Measurements from ENCODE around the gene SPAG17.

SPAG17 gene

DNA sequence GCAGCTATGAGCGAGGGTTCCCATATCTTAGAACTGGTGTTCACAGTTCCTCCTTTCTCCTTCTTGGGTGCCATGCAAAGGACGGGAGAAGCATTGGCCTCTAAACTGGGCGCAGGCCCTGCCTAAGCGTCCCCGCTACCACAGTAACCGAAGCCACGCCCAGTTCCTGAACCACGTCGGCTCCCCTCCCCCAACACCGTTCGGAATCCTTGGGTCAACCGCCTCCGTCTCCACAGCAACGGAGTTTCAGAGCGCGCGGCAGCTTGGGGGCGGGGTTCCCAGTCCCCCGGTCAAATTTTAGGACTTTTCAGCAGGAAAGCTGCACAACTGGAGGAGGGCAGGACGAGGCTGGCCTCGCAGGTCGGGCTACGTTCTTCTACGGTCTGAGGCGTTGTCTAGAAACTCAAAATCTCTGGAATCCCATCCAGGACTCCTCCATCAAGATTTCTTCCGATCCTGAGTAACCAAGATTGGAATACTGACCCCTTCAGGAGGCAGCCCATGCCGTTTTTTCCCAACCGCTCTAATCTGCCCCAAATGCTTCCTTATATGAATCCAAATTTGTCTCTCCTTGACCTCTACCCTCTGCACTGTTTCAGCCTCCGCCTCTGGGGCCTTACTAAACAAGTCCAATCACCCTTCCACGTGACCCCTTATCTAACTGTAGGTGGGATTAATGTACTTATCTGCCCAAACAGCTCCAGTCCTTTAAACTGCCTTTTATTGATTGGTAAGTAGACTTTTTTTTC is at the start of gene SPAG17:
Gene SPAG17, minus strand, starts transcription at position 145 of the 749 bp plus-strand sequence. Its CDS starts 71 bp downstream, at position 74.
- DNase-seq (ENCODE audit: low read depth): no peak

DNA sequence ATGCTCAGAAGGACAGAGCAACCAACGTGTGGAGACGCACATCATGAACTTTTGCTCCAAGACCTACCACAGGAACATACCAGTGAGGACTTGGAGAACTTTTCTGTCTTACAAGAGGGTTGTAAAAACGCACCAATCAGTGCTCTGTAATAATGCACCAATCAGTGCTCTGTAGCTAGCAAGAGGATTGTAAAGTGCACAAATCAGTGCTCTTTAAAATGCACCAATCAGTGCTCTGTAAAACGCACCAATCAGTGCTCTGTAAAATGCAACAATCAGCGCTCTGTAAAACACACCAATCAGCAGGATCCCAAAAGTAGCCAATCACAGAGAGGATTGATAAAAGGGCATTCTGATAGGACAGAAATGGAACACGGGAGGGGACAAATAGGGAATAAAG is 40.4 kb upstream of the SPAG17 start:
- DNase-seq (ENCODE audit: low read depth): no peak

DNA sequence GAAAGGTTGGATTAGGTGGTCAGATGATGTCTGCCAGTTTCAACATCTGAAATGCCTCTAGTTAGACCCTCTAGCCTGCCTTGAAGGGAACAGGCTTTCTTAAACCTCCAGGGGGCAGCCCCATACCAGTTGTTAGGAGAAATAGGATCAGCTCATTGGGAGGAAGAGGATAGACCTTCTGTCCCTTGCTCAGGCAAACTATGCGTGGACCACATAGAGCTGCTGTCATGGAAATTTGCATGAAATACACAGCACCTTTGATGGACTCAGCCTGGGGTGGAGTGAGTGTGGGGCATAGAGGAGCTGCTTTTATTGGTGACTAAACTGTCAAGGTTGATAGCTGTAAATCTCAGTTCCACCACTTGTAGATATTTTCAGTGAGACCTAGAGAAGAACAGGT is 38.4 kb upstream of the SPAG17 start:
- DNase-seq (ENCODE audit: low read depth): no peak

DNA sequence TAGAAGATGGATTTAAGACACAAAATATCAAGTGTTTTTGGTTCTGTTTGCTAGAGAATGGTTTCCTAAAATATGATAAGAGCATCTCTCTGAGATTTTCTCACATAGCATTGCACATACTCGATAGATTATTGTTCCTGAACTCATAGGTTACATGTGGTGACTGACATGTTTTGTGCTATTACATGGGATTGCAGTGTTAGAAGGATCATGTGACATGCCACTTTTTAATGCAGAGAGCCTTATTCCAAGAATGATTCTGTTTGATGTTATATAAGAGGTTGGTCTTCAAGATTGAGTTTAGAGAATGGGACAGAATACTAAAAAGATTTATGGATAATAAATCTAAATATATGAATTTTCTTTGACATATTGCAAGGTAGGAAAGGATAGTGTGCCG is 34.4 kb upstream of the SPAG17 start:
- no peak for DNase-seq (ENCODE audit: low read depth)

DNA sequence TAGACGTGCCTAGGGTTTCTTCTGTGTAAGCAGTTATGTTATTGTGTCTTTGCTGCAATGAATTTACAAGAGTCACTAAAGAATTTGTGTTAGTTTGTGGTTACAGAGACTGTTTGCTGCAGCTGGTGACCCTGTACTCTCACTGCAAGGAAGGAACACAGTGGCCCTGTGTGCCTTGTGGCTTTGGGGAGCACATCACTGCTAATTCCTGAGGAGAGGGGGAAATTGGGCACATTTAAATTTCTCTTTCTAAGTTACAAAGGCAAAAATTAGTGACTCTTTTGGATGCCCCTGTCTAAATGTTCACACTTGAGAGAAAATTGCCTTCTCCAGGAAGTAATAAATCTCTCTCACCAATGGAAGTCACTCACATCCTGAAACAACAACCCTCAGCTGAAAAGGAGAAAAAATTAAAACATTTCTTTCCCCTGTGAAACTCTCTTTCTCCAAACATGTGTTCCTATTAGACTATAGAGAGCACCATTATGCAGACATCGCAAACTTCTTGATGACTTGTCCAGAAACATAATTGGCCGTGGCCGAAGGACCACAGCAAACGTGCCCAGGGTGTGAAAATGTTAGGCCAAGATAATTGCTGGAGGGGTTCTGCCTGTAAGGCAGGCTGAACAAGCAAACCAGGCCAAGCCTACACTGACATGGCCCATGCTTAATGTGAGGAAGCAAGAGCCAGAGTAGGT is 32.3 kb upstream of the SPAG17 start:
- no peak for DNase-seq (ENCODE audit: low read depth)

DNA sequence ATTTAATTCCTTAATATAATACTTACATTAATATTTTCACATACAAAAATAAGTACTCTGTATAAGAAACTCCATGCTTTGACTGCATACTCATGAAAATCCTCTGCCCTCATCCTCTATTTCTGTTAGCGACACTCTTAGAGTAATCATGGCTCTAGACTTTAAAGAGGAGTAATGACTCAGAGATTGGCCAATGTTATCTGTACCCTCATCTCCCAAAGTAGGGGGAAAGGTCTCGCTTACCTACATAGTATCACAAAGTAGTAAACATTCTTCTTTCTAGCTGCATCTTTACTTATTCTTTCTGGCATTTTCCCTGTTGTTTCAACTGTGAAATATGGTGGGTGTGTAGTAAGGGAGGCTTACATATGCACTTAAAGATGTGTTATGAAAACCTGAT is 29.8 kb upstream of the SPAG17 start:
- DNase-seq (ENCODE audit: low read depth): no peak

DNA sequence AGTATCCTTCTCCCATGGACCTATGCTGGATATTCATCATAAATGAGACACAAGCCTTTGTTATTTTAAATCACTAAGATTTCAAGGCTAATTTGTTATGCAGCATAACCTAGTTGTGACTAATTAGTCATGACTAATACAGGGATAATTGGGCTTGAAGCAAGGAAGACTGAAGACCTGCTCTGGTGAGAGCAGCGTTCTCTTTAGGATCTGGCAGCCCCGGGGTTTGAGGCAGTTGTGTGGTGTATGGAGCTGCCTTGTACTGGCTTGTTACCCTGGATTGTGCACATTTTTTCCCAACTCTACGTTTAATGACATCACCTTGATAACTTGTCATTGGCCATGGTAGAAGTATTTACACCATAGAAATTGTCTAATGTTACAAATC is 25.7 kb upstream of the SPAG17 start:
- no peak for DNase-seq (ENCODE audit: low read depth)

DNA sequence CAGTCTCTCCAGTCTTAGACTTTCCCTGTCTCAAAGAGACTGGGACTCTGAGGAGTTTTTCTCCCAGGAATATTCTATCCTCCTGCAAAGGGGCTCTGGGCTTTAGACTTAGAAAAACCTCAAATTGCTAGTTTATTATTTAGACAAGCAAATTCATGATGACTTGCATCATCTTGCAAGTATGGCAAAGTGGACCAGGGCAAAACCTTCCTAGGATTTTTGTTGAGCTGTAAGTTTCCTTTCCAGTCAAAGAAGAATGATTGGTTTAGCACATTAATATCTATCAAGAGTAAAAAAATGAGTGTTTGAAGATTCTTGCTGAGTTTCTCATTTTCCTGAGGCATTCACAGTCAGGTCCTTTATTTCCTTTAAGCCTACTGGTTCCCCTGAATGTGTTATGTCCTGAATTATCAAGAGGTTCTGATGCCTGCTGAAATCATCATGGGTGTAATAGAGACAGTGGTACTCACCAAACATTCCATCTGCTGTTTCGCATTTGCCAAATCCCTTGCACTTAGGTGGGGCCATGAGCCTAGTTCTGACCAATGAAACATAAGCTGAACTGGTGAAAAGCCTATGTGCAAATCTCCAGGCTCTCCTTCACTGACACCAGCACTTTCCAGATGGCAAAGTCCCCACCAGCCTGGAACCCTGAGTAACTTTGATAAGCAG is 25.2 kb upstream of the SPAG17 start:
- DNase-seq (ENCODE audit: low read depth): no peak

DNA sequence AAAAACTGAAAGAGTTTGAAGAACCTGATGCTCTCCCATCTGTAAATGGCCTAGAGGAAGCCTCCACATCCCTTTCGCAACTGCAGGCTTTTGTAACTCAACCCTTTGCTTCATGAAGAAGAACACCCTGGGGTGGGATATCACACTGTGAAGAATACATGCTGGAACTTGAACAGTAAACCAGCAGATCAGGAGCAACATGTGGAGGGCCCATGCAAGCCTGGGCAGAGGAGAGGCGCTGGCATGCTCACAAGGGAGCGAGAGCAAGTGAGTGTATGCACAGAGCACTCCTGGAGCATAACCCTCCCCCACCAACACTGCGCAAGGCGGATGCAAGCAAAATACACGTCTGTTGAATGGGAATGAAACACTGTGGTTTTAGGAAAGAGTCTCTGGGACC is 24.6 kb upstream of the SPAG17 start:
- DNase-seq (ENCODE audit: low read depth): no peak

DNA sequence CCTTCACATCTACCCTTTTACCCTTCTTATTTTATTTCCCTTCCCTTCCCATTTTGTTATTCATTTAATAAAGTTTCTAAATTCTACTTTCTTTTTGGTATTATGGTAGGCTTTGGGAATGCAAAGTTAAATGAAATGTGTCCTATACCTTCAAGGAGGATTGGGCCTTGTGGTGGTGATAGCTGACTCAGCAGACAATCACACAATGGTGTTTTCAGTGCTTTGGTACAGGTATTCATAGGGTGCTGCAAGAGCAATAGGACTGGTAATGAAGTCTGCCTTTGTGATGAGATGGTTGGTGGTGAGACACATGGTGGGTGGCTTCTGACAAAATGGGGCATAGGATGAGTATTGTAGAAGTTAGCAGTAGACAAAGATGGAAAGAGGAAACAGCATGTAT is 21.9 kb upstream of the SPAG17 start:
- DNase-seq (ENCODE audit: low read depth): no peak

DNA sequence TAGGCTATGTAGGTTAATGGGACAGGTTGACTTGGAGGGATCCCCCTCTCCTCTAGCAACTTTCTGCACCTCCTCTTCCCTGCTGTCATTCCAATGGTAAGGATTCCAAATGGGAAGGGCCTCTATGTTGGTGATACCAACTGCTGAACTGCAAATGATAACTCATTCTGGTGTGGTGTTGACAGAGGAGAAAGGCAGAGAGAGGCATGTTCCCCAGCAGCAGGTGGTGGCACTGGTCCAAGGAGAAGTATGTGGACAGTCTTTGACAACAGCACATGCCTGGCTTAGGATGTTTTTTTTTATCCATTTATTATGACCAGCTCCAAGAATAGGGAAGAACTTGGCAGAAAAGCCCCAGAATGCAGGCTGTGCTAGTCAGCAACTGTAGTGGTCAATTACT is 19.6 kb upstream of the SPAG17 start:
- DNase-seq (ENCODE audit: low read depth): no peak

DNA sequence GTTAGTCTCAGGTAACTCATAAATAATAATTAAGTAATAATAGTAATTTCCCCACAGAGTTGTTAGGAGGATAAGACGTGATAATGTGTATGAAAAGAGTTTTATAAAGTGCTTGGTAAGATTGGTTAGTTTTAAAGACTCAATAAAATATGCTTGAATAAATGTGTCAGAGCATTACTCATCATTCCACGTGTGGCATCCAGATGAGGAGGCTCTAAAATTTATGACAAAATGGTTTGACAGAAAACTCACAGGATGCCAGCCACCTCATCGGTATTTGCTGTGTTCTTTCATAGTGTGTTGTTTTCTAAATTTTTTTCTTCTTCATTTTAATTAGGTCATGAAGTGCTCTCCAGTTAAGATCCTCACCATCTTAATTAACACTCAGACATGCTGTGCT is 19.1 kb upstream of the SPAG17 start:
- no peak for DNase-seq (ENCODE audit: low read depth)

DNA sequence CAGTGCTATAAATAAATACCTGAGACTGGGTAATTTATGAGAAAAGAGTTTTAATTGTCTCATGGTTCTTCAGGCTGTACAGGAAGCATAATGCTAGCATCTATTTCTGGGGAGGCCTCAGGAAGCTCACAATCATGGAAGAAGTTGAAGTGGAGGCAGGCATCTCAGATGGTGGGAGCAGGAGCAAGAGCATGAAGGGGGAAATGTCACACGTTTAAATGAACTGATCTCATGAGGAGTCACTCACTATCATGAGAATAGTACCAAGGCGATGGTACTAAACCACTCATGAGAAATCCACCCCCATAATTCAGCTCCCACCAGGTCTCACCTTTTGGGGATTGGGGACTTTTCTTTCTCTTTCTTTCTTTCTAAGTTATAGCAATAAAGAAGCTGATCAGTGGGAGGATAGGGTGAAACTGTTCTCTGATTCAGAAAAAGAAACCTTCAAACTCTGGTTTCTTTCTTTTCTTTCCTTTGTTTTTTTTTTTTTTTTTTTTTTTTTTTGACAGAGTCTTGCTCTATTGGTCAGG is 17.1 kb upstream of the SPAG17 start:
- DNase-seq (ENCODE audit: low read depth): no peak

DNA sequence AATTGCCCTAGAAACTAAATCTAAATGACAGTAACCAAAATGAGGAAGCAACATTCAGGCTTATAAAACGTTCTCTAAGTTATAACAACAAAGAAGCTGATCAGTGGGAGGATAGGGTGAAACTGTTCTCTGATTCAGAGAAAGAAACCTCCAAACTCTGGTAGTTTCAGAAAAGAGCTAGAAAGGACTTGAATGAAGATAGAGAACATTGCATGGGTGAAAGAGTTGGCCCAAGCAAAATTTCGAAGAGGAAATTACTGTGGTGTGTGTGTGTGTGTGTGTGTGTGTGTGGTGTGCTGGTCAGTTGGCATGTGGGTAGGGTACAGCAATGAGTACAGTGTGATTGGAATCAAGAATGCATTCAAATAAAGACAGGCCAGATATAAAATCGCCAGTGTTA is 16.5 kb upstream of the SPAG17 start:
- DNase-seq (ENCODE audit: low read depth): no peak

DNA sequence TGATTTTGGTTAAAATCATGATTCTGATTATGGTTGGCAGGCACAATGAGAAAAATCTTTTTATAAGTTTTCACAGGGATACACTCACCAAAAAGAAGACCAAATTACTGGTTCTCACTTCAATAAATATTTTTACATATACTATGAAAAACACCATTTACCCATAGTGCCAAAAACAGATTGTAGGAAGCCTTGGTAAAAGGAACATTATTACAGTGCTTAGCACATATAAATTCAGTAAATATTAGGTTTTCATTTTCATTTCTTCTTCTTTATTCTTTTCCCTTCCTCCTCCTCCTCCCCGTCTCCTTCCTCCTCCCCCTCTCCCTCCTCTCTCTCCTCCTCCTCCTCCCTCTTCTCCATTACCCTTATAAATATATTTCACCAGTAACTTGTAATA is 15.8 kb upstream of the SPAG17 start:
- DNase-seq (ENCODE audit: low read depth): no peak

DNA sequence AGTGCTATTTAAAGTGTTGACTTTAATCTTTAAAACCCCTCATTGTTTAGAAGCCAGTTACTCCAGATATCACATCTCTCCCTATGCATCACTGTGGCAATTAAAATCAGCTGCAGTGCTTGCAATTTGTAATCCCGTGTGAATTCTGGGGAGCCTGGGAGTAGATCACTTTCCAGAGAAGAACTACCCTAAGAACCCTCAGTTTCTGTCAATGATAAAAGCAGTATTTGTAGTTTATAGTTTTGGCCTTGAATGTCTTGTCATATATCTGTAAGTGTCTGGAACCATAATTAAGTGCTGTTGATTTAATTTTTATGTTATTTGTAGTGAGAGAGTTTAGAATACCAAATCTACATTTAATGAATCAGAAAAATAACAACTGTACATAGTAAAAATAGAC is 5.5 kb upstream of the SPAG17 start:
- DNase-seq (ENCODE audit: low read depth): no peak

DNA sequence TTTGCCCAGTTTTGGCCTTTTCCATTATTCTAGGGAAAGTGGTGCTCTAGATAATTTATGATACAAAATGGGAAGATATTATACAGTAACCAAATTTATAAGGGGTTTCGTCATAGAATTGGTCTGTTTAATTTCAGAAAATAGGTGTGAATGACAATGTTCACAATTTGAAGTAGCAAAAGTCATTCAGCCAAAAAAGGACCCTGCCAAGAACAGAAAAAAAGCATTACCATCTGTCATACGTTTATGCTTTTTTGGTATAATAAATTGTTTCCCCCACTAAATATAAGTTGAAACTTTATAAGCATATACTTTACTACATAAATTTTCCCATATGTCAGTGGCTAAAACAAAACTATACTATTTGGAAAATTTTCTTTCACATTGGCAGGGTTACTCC is 4.5 kb upstream of the SPAG17 start:
- no peak for DNase-seq (ENCODE audit: low read depth)

DNA sequence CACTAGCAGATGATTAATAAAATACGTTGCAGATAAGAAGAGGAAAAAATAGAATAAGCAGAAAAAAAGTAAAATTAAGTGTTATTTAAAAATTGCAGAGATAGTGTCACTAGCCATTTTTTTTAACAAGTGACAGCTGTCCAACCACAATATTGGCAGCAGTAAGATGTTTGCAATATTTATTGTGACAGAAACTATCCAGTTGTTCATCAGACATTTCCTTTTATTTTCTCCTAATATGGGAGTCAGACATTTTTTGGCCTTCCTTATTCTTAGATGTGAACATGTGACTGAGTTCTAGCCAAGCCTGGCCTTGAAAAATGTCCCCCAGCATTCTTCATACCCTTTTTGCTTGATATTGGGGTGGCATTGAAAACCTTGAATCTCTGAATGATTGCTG is 3.4 kb upstream of the SPAG17 start:
- no peak for DNase-seq (ENCODE audit: low read depth)

DNA sequence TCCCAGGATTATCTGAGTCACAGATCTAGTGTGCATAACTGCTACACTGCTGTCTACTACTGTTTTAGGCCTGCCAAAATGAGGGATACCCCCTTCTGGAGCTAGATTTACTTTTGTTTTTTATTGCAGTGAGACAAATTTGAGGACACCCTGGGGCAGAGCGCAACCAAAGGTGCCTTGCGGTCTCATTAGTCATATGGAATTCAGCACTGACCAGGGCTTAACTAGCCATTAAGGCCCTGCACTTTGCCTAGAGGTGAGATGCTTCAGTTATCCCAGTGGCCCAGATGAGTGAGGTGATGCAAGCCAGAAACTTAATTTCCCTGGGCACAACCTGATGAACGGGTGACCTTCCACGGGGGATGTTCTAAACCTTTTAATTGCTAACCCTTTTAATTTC is 998 bp upstream of the SPAG17 start:
- no peak for DNase-seq (ENCODE audit: low read depth)

DNA sequence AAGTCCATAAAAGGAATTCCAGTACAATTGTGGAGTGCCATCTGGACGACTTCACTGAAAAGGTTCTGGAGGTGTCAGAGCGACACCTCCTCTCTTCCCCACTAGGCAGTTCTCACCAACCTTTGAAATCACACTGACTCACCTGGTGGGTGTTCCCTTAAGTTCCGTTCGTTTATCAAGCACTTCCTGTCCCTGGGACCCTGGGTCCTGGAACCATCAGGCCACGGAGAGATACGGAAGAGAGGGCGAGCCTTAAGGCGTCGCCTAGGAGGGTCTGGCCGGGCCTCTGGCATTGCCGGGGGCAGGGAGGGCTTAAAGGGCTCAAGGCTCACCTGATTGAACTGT is 317 bp downstream of the SPAG17 start:
- no peak for DNase-seq (ENCODE audit: low read depth)

DNA sequence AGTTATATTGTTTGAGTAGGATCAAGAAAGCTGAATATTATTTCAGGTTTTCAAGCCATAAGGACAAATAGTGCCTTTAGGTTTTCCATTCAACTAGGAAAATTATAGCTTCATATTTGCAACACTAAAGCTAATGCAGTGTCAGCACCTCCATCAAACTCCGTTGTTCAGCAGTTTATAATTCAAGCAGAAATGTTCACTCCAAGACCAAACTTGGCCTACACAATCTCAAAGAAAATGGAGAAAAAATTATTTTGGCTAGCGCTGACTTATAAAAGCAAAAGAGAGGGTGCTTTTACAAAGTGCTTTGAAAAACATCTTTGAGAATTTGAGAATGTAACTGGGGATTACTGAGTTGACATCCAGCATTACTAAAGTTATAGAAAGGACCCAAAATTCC is 1.4 kb downstream of the SPAG17 start:
- DNase-seq (ENCODE audit: low read depth): no peak

DNA sequence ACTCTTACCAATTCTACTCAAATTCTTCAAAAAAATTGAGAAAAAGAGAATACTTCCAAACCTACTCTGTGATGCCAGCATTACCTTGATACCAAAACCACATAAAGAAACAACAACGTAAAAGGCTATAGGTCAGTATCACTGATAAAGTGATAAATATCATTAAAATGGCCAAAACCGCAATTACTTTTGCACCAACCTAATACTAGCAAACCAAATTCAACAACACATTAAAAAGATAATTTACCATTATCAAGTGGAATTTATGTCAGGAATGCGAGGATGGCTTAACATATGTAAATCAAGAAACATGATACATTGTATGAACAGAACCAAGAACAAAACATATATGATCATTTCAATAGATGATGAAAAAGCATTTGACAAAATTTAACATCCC is 7.0 kb downstream of the SPAG17 start:
- DNase-seq (ENCODE audit: low read depth): no peak

DNA sequence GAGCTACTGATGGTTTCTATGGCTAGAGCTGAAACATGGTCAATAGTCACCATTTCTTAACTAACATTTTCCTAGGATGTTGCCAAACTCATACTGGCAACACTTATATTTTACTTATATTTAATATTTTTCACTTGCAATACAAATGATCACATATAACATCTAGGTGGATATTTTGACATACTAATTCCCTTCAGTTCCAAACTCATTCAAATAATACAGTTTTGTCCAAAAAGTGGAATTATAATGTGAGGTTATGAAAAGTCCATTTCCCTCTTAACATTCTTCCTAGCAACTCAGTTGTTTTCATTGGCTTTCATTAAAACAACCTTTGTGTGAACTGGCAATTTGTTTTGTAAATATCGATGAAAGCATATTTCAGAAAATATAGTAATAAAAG is 16.0 kb downstream of the SPAG17 start:
- DNase-seq (ENCODE audit: low read depth): no peak
